Activated CD4-positive, CD25-positive, alpha-beta regulatory T cell (primary cell): ENCODE results near the gene TICAM2.

Source experiments
- DNase-seq, 4 experiments: peaks; one replicate each; lab custom pipeline; 2025; lab: John Stamatoyannopoulos, UW

The TICAM2 gene

DNA sequence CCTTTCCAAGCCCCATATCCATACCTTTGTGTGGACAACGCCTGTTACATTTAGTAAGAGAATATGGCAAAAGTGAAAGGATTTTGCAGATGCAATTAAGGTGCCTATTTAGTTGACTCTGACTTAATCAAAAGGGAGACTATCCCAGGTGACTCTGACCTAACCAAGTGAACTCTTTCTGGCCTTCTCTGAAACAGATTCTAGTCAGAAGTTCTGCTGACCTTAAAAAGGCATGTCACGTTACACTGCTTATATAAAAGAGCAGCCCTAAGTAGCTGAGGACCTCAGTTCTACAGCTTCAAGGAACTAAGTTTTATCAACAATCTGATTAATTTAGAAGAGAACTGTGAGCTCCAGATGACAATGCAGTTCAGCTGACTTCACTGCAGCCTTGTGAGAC, 5.7 kb upstream of the TICAM2 start:
- DNase-seq = no peak

DNA sequence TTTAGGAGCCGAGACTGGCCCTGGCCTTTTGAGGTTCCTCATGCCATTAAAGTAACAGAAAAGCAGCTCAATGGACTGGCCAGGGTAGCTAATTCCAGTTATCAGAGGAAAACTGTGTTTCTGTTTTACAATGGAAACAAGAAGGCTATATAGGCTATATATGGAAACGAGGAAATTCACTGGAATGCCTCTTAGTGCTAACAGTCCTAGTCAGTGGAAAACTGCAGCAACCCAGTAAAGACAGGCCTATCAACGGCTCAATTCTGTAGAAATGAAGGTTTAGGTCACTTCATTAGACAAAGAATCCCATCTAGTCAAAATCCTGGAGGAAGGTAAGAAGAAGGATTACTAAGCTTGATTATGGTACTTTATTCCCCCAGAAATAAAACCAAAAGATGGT, 3.2 kb upstream of the TICAM2 start:
- DNase-seq = no peak

DNA sequence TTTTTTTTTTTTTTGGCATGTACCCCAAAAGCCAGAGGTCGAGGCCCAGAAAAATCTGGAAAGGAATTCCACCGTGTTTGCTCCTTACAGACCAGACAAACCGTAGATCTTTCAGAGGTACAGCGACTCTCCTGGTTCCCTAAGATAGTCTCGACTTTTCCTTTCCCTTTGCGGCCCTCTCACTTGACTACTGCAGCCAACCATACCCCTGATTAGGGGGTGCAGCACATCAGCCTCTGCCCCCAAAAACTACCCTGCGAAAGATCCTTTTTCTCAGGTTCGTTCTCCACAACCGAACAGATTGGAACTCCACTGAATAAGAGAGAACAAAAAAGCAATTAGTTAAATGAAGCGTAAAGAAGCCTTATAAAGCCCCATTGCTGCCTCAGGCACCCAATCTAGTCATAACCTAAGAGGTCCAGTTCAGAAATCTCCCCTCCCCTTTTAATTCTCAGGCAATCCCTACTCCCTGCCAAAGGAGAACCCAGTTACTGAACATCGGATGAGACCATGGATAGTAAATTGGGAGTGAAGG, 379 bp upstream of the TICAM2 start:
- DNase-seq = no peak

DNA sequence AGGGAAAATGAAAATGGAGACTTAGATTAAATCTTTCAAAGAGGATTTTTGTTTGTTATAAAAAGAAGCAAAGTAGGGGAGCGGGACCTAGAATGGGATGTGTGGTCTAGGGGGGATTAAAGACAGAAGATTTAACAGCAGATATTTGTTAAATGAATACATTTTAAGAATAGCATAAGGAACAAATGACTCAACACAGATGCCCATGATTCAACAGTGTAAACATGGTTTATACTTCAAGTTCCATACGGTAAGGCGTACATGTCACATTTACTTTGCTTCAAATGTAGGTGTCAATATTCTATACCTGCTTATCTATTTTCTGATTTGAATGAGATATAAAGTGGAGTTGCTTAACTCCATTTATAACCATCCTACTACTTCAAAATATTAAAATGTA, 1.5 kb downstream of the TICAM2 start:
- no peak for DNase-seq

DNA sequence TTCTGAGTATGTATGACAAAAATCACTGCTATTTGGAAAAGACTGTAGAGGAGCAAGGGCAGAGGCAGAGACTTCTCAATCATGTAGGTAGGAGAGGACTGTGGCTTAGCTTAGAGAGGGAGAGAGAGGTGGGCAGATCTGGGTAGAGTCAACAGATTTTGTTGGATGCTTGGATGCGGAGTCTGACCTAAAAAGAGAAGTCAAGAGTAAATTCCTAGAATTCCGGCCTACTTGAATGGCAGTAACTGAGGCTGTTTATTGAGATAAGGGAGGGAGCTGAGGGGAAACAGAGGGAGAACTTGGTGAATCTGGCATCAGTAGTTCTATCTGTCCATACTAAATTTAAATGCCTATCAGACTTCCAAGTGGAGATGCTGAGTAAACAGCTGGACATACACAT, 2.4 kb downstream of the TICAM2 start:
- no peak for DNase-seq

DNA sequence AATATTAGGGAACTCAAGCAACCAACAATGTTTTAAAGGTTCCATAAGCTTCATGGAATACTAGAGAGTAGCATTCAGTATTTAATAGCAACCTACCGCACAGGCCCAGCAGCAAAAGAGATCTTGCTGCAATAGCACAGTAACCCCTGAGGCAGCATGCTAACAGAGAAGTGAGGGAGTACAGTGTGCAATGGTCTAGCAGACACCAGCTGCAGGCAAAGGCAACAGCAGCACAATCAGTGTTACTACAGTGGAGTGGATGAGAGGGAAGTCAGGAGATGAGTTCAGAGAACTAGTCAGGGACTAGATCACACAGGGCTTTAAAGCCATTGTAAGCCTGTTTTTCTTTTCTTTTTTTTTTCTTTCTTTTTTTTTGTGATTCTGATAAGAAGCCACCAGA, 2.8 kb downstream of the TICAM2 start:
- DNase-seq = no peak

DNA sequence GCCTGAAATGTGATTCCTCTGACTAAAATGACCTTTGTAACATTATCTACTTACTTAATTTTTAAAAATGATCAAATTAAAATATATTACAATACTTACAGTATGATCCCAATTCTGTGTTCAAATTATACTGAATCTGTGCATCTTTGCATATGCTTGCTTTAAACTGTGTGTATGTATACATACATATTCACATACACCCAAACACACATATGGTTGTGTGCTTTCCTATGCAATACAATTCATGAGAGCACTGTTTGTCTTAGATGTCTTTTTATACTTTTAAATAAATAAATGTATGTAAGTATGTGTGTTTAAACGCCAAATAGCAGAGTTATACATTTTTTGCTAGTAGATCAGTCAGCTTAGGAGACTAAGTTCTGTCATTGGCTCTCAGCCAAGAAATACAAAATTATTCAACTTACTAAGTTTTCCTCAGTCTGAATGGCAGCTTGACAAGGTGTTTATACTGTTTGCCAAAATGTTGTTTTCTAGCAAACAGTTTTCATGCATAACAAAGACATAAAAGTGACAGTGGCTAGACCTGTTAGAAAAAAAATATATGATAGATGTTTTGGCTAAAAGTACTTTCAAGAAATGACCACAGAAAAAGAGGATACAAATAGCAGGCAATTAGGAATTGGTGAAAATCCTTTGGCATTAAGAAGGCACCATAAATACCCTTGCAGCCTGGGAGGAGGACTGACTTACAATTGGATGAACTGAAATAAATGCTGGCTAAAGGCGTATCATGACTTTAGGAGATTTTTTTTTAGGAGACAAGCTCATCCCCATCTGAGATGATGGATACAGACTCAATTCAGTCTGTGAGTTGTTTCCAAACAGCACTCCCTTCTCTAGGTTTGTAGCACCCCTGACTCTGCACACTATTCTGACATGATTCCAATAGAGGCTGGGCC, 7.9 kb downstream of the TICAM2 start:
- DNase-seq = no peak

DNA sequence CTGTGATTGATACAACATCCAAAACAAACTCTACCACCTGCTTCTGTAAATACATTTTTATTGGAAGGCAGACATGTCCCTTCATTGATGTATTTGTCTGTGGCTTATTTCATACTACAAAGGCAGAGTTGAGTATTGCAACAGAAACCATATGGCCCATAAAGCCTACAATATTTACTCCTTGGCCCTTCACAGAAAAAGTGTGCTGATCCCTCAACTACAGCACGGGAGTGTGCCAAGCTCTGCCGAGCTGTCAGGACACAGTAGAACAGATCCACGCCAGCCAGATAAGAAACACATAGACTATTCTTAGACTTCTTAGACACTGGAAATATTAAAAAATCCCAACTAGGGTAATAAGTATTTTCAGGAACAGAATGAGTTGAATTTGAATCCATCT, 13.2 kb downstream of the TICAM2 start:
- DNase-seq = no peak

DNA sequence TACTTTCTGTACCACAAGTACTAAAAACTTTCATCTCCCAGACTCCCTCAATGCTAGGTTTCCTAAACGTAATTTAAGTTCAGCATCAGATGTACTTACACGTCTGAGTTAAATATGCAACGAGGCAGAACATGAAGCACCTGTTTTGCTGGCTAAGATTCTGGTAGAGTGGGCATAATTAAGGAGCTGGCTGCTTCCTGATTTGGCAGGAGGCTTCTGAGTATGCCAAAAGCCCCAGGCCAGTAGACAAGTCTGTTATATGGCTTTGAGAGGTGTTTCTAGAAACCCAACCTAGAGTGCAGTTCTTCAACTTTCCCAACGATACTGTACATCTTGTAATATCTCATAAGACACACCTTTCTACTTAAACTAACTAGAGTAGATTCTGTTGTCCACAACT, 13.6 kb downstream of the TICAM2 start:
- no peak for DNase-seq

DNA sequence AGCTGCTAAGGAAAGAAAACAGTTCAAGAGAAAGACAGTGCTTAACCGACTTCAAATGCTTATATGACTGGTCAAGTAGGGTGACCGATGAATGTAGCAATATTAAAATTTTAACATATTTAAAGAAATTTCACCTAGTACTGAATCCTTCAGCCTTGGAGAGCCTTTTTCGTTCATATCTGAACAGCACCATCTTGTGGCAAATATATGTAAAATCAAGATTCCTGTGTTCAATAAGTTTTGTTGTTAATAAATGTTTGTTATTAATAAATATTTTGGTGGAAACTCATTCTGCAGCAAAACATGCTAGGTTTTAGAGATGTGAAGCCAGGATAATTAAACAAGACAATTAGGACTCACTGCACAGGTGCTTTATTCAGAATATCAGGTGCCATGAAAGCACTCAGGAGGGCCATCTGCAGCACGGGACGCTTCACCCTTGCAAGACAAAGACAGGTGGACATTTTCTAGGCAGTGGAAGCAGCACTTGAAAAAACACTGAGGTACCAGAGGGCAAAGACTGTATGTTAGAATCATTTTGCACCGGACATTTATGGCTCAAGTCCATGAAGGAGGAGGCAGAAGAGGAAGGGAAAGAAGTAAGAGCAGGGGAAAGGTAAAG, 15.6 kb downstream of the TICAM2 start:
- DNase-seq = no peak

DNA sequence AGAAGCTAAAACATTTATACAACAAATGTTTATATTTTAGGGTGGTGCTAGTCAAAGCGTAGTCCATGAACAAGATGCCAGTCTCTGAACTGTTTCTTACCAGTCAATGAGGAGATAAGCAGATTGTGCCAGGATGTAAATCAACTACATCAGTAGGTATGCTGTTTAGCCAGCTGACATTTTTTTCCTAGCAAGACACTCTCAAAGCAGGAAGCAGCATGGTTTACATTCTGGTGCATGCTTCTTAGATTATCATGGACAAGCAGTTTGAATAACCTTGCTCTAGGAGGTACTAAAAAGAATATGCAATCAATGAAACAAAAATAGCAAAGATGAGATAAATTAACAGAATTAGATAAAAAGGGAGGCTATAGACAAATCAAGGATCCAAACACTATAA, 17.0 kb downstream of the TICAM2 start:
- no peak for DNase-seq

DNA sequence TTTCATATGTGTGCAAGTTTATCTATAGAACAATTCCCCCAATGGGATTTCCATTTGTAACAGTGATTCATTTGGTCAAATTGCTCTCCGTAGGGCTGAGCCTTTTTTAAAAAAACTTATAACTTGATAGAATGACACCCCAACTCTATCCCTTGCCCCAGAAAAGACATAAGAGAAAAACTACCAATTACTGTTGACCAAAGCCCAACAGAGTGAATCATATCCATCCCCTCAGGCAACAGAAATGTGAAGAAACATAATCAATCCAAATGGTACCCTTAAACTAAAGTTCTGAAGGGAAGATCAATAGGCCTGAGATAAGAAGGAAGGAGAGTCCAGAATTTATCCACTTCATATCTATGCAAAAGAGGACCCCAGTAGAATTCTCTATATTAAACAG, 17.8 kb downstream of the TICAM2 start:
- no peak for DNase-seq

DNA sequence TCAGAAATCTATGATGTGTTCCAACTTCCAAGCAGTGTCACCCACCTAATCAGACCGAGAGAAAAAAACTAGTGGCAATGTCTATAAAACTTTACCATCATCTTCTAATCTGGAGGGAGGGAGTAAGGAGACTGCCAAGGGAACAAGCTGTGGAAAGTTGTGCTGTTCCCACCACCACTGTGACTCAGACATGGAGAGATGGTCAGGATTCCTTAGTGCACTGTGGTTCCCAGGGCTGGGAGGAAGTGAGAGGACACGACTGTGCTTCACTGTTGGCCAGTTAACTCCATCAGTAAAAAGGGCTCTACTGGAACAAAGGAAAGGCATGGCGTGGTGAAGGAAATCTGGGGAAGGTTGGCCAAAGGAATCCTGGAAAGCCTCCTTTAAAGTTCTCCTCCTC, 18.8 kb downstream of the TICAM2 start:
- no peak for DNase-seq

DNA sequence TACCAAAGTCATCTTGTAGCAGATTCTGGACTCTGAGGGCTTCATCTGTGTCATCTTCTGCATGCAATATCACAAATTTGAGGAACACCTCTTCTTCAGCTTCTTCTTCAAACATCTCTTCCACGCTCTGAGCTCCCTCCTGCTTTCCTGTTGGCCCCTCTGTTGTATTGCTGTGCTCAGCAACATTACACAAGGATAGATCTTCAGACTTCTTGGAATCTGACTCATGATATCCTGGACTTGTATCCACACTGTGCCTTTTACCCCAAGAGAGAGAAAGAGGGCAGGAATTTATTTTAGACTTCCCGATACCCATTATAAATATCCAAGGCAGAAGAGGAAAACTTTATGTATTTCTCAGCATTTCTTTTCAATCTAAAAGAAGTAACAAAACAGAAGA, 21.3 kb downstream of the TICAM2 start:
- DNase-seq = no peak

DNA sequence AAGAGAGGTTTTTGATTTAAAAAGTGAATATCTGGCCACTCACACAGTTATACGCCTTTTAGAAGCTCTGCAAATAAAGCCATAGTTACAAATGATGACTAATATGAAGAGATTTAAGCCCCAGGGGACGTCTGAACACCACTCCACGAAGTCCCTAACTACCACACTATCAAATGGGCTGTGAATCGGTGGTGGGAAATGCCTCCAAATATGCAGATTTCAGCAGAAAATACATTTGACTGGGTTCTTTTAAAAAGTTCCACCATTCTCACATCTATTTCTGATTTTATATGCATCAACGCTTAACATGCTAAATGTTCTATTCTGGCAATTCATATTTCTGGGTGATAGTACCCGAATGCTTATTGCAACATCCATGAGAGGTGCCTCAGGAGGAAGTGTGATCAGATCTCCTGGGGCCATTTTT, 22.5 kb downstream of the TICAM2 start:
- no peak for DNase-seq

DNA sequence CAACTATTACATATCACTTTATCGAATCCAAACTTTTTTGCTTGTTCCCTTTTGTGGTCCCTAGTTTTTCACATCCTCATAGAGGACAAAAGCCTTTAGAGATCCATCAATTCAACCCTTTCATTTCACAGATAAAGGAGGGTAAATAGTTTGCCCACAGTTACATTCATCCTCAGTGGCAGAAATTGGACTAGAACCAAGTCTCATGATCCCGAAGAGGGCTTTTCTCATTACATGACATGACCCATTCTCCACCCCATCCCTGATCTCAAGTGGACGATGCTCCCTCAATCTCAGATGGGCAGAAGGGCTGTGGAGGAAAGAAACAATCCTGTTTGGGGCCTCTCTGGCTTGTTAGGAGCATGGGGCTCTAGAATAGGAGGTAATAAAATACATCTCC, 23.1 kb downstream of the TICAM2 start:
- DNase-seq = no peak

DNA sequence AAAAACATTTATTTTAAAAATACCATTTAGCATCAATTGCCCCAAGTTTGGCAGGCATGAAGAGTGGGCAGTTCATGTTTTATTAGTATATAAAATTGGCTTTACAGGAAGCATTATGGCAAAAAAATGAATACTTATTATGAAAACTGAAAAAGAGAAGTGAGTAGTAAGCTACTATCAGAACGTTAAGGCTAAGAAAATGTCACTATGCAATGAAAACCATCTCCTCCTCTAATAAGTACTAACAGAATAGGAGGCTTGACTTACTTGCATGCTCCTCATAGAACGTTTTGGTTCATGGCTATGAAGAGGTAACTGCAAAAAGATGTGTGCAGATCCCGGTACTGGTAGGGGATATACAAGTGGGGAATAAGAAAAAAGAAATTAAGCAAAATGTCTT, 23.6 kb downstream of the TICAM2 start:
- no peak for DNase-seq

DNA sequence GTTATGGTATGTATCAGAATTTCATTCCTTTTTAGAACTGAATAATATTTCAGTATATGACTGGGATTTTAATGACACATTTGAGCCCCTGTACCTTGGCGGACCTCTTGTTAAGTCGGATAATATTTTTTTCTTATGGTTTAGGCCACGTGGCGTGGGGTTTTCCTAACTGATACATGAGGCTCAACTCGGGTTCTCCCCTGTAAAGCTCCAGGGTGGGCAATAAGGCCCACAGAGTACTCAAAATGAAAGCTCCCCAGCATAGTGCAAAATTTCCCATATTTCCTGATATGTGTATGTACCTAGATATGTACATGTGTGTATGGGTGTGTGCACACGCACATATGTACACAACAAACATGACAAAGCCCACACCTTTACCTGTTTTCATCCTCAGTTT, 24.5 kb downstream of the TICAM2 start:
- DNase-seq = no peak

DNA sequence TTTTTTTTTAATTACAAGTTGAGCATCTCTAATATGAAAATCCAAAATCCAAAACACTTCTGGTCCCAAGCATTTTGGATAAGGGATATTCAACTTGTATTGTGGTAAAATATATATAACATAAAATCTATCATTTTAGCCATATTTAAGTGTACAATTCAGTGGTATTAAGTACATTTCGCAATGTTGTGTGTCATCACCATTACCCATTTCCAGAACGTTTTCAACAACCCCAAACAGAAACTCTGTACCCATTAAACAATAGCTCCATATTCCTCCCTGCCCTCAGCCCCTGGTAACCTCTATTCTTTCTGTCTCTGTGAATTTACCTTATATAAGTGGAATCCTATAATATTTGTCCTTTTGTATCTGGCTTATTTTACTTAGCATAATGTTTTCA, 24.9 kb downstream of the TICAM2 start:
- no peak for DNase-seq

DNA sequence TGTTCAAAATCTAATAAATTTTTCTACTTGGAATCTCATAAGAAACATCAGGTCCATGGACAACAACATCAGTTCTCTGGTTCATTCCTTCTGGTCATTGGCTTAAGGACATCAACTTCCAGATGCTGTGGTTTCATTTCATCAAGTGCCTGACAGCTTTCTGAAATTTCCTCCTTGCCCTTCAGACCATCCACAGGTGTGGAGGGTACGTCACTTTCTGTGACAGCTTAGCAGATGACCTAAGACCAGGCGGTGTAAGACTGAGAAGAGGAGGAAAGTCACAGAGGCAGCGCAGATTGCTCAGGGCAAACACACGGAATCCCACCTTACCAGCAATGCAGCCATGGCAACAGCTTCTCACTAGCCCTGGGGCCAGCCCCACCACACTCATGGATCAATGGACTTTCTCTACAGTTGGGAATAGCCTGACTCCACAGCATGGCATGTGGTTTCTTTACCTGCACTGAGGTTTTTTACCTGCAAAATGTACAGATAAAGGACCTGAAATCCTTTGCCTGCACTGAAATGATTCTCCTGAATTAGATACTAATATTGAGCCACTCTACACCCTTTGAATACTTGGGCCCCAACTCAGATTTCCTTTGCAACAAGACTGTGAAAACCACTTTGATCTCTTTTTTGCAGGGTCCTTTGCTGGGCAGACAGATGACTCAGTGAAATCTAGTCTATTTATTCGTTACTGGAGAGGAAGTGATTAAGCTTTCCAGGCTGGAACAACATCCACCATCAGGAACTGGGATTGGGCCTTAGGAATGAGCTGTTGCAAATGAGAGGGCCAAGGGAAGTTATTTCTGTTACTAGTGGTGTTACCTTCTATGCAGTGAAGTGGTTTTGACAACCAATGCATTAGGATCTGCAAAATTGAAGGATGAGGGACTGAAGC, 26.9 kb downstream of the TICAM2 start:
- DNase-seq = no peak

DNA sequence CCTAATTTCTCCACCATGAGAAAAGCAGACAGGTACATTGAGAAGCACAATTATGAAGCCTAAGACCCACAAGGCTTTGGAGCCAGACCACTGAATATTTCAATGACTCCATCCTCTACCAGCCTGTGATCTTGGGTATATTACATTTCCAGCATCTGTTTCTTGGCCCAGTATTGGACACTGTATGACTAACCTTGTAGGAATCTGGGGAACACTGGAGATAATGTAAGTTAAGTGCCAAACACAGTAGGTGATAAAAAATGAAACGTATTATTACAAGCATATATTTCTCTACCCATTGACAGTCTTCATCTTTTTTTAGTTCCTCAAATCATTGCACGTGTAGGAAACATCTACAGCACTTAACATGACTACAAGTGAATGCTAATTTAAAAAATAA, 29.1 kb downstream of the TICAM2 start:
- DNase-seq = no peak

DNA sequence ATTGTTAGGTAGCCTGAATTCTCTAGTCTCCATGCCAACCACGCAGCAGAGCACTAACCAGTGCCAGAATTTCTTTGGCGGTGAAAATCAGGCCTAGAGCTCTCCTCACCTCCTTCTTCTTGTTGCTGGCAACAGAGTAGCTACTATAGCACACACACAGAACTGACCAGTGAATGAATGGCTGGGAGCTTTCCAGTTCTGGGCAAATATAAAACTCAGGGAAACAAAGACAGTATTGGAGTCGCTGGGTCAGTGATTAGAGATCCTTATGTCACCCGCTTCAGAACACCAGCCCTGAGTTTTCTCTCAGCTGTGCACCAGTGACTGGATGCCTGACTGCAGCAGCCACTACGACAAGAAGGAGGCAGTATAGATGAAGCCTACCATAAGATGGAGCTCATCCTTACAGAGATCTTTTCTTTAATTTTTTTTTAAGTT, 30.8 kb downstream of the TICAM2 start:
- no peak for DNase-seq
